ENCODE data around the gene TMEM63B.
A peak's percentile ranks its signal among the peaks of the same experiment; 100 is the strongest.
"Not testable (repeated sequence)": the region's sequence is repeated elsewhere in the genome, so short reads cannot be mapped to it uniquely, and the experiment has no call there.

The TMEM63B gene

GRCh38 chr6:44176130-44176761 is 48.9 kb downstream of the TMEM63B start:
- no peak for TF ChIP-seq ZNF274 (IDR thresholded peaks at IDR 0.05; ENCODE audit: low read depth, low read length)
- no peak overlapping the region for H3K4me3 ChIP-seq (ENCODE audit: low read length)

- peak overlapping the region; percentile 10; the same call in 1 of the 2 replicates for H3K4me3 ChIP-seq (ENCODE audit: low read length)
- no peak for TF ChIP-seq ZNF274 (IDR thresholded peaks at IDR 0.05; ENCODE audit: low read depth, low read length)
These were observed 49.6 kb downstream of the TMEM63B start for GRCh38 chr6:44176762-44177509.

- no peak overlapping the region for H3K4me3 ChIP-seq (ENCODE audit: low read length)
- no peak for TF ChIP-seq ZNF274 (IDR thresholded peaks at IDR 0.05; ENCODE audit: low read depth, low read length)
These were observed 50.5 kb downstream of the TMEM63B start for GRCh38 chr6:44177691-44178423.

GRCh38 chr6:44178424-44179071 is 51.2 kb downstream of the TMEM63B start:
- no peak for TF ChIP-seq ZNF274 (IDR thresholded peaks at IDR 0.05; ENCODE audit: low read depth, low read length)
- no peak overlapping the region for H3K4me3 ChIP-seq (ENCODE audit: low read length)

GRCh38 chr6:44179072-44179536 is 51.8 kb downstream of the TMEM63B start:
- TF ChIP-seq ZNF274 (IDR thresholded peaks at IDR 0.05; ENCODE audit: low read depth, low read length), result no peak
- H3K4me3 ChIP-seq (ENCODE audit: low read length), result no peak overlapping the region

- H3K4me3 ChIP-seq (ENCODE audit: low read length), result no peak overlapping the region
- TF ChIP-seq ZNF274 (IDR thresholded peaks at IDR 0.05; ENCODE audit: low read depth, low read length), result no peak
These were observed 52.3 kb downstream of the TMEM63B start for GRCh38 chr6:44179648-44180047.

GRCh38 chr6:44180406-44180805 is 53.1 kb downstream of the TMEM63B start:
- H3K4me3 ChIP-seq (ENCODE audit: low read length), result no peak overlapping the region
- no peak for TF ChIP-seq ZNF274 (IDR thresholded peaks at IDR 0.05; ENCODE audit: low read depth, low read length)

GRCh38 chr6:44180886-44181285 is 53.5 kb downstream of the TMEM63B start:
- TF ChIP-seq ZNF274 (IDR thresholded peaks at IDR 0.05; ENCODE audit: low read depth, low read length), result no peak
- H3K4me3 ChIP-seq (ENCODE audit: low read length), result no peak overlapping the region

- H3K4me3 ChIP-seq (ENCODE audit: low read length), result not testable (repeated sequence)
These were observed 54.4 kb downstream of the TMEM63B start for GRCh38 chr6:44181784-44182183.

GRCh38 chr6:44182911-44183390 is 55.6 kb downstream of the TMEM63B start:
- H3K4me3 ChIP-seq (ENCODE audit: low read length), result no peak overlapping the region
- no peak for TF ChIP-seq ZNF274 (IDR thresholded peaks at IDR 0.05; ENCODE audit: low read depth, low read length)

- no peak overlapping the region for H3K4me3 ChIP-seq (ENCODE audit: low read length)
- no peak for TF ChIP-seq ZNF274 (IDR thresholded peaks at IDR 0.05; ENCODE audit: low read depth, low read length)
These were observed 56.4 kb downstream of the TMEM63B start for GRCh38 chr6:44183783-44184182.

GRCh38 chr6:44185356-44185755 is 58.0 kb downstream of the TMEM63B start:
- H3K4me3 ChIP-seq (ENCODE audit: low read length), result not testable (repeated sequence)

- no peak for TF ChIP-seq ZNF274 (IDR thresholded peaks at IDR 0.05; ENCODE audit: low read depth, low read length)
- no peak overlapping the region for H3K4me3 ChIP-seq (ENCODE audit: low read length)
These were observed 58.7 kb downstream of the TMEM63B start for GRCh38 chr6:44185953-44186634.

GRCh38 chr6:44186635-44187025 is 59.3 kb downstream of the TMEM63B start:
- H3K4me3 ChIP-seq (ENCODE audit: low read length), result no peak overlapping the region
- TF ChIP-seq ZNF274 (IDR thresholded peaks at IDR 0.05; ENCODE audit: low read depth, low read length), result no peak
